Upper lobe of left lung (tissue), 6 donors: Measurements from ENCODE around the gene SIGLEC9. TPM values are rescaled to one million over a fixed set of nuclear protein-coding genes. Genes with fewer than 3 reads are reported as not detected.

Source experiments
- ATAC-seq, 2 donors: fragments of 200-7000 bp; cut with Tn5 transposase; one replicate each; pipeline ENCODE4 v1.9.1; 2022; ENCODE audit warnings: mild to moderate bottlenecking in 2 of 2, moderate library complexity in 2 of 2; ENCODE audit not compliant: low FRiP score in 2 of 2
- DNase-seq, 2 donors: peaks; one replicate each; pipeline ENCODE4 v3.0.0-alpha.2; 2019 to 2020
- H3K27ac ChIP-seq, 4 donors: fragments of 200-600 bp; sonication (generic); one replicate each; pipeline ENCODE4 v1.5.1; 2016 to 2019
- H3K27me3 ChIP-seq, 4 donors: fragments of 200-600 bp; sonication (generic); one replicate each; pipeline ENCODE4 v1.5.1; 2017 to 2019
- H3K36me3 ChIP-seq, 4 donors: fragments of 200-600 bp; sonication (generic); one replicate each; pipeline ENCODE4 v1.5.1; 2016 to 2019
- H3K4me1 ChIP-seq, 4 donors: fragments of 200-600 bp; sonication (generic); one replicate each; pipeline ENCODE4 v1.5.1; 2018 to 2019
- H3K4me3 ChIP-seq, 4 donors: fragments of 200-600 bp; sonication (generic); one replicate each; pipeline ENCODE4 v1.5.1; 2017 to 2019; ENCODE audit warnings: mild to moderate bottlenecking in 2 of 4, moderate library complexity in 1 of 4
- H3K9me3 ChIP-seq, 4 donors: fragments of 200-600 bp; sonication (generic); one replicate each; pipeline ENCODE4 v1.5.1; 2018 to 2019
- CTCF ChIP-seq, 6 experiments: fragments of 450-650 bp in 4 of 6; fragments of 200-600 bp in 2 of 6; sonication (generic) in 2 of 6; IDR thresholded peaks; one replicate each; pipeline ENCODE4 v1.5.1; 2016 to 2019; ENCODE audit warnings: antibody characterized with exemption in 6 of 6
- EP300 ChIP-seq, 4 donors: sonication (generic); formaldehyde crosslinking; IDR thresholded peaks; one replicate each; pipeline ENCODE4 v1.5.1; 2017; ENCODE audit warnings: antibody characterized with exemption in 4 of 4, control low read depth in 2 of 4
- POLR2A ChIP-seq, 4 donors: fragments of 450-650 bp; IDR thresholded peaks; one replicate each; pipeline ENCODE4 v1.5.1; 2016 to 2017; ENCODE audit warnings: antibody characterized with exemption in 4 of 4, mild to moderate bottlenecking in 2 of 4
- POLR2AphosphoS5 ChIP-seq, 2 donors: sonication (generic); formaldehyde crosslinking; IDR thresholded peaks; one replicate each; pipeline ENCODE4 v1.5.1; 2017; ENCODE audit warnings: antibody characterized with exemption in 2 of 2
- WGBS, 2 donors: methylation state at CpG; one replicate each; pipeline ENCODE4 v1.1.5; 2017 to 2018; 5-methylcytosine and 5-hydroxymethylcytosine counted together
- total RNA-seq, 6 donors: library from RNA; depleted of rRNA in 4 of 6; stranded (reverse); fragments of >200 nt in 4 of 6; gene quantifications; one replicate each; pipeline versions ENCODE4 v1.1.0 to v1.2.1, GENCODE V29; 2016 to 2021
- donor health status: DM: no; HTN: no; CAD: no; lungs with moderate emphysema.
- donor health status: DM: no; HTN: yes; CAD: no; lungs with severe emphysema.

SIGLEC9 gene
- total RNA-seq, 6 donors from 2014 or later, result 6.8 to 47.1 (median 24.6) TPM

- Histone ChIP-seq H3K36me3 (no peaks in the 10 kb centered on the region), H3K27ac (peak overlapping the region; percentile 53 to 81 (median 76)), H3K9me3 (no peaks in the 10 kb centered on the region), H3K4me1 (peaks cover 25 to 52% (median 44%) of the 10 kb centered on the region in 4 donors), H3K27me3 (no peaks in the 10 kb centered on the region), H3K4me3 (no peak overlapping the region)
- DNase-seq, result no peak
- no peak for ATAC-seq
- TF ChIP-seq EP300 (IDR thresholded peaks at IDR 0.05) (no peak), CTCF (IDR thresholded peaks at IDR 0.05) (no peak), POLR2A (IDR thresholded peaks at IDR 0.05) (no peak), POLR2AphosphoS5 (IDR thresholded peaks at IDR 0.05) (no peak)
- whole genome bisulfite sequencing, 2 donors, result 85 to 88% methylated on average over 7 of the region's 7 CpGs
These were observed 3.5 kb downstream of the SIGLEC9 start for GRCh38 chr19:51128227-51128626.

- Histone ChIP-seq H3K36me3 (no peaks in the 10 kb centered on the region), H3K27ac (peak overlapping the region; percentile 53 to 81 (median 68)), H3K9me3 (no peaks in the 10 kb centered on the region), H3K4me1 (peaks cover 25 to 45% (median 41%) of the 10 kb centered on the region in 4 donors), H3K4me3 (no peak overlapping the region), H3K27me3 (no peaks in the 10 kb centered on the region)
- 96 to 100% methylated on average over 4 to 8 of the region's 8 CpGs for WGBS, 2 donors
- no peak for ATAC-seq
- no peak for TF ChIP-seq EP300 (IDR thresholded peaks at IDR 0.05)
- no peak for TF ChIP-seq POLR2A (IDR thresholded peaks at IDR 0.05)
- TF ChIP-seq POLR2AphosphoS5 (IDR thresholded peaks at IDR 0.05), result no peak
- DNase-seq, result no peak
These were observed 5.0 kb downstream of the SIGLEC9 start for GRCh38 chr19:51129716-51130115.

GRCh38 chr19:51131780-51132680 is 7.3 kb downstream of the SIGLEC9 start:
- DNase-seq, result peak in 1 of 2 donors; percentile 90
- Histone ChIP-seq H3K4me3 (peak overlapping the region in 1 of 4 donors; percentile 8), H3K9me3 (no peaks in the 10 kb centered on the region), H3K27me3 (no peaks in the 10 kb centered on the region), H3K36me3 (no peaks in the 10 kb centered on the region), H3K27ac (peak overlapping the region; percentile 73 to 83 (median 78)), H3K4me1 (peaks cover 25 to 45% (median 41%) of the 10 kb centered on the region in 4 donors)
- peak in 1 of 2 donors; percentile 79 for TF ChIP-seq POLR2AphosphoS5 (IDR thresholded peaks at IDR 0.05)
- TF ChIP-seq CTCF (IDR thresholded peaks at IDR 0.05), result peak in 3 of 6 experiments; percentile 21 to 49 (median 29)
- TF ChIP-seq EP300 (IDR thresholded peaks at IDR 0.05), result peak in 2 of 4 donors; percentile 43 to 97
- peak in 1 of 4 donors; percentile 30 for TF ChIP-seq POLR2A (IDR thresholded peaks at IDR 0.05)
- ATAC-seq, result peak; percentile 72 to 83
- 23 to 46% methylated on average over 24 of the region's 24 CpGs for WGBS, 2 donors

GRCh38 chr19:51135004-51135403 is 10.3 kb downstream of the SIGLEC9 start:
- no peaks in the 10 kb centered on the region for H3K36me3 ChIP-seq
- ATAC-seq (no peak), DNase-seq (no peak)
- H3K4me3 ChIP-seq, result no peak overlapping the region
- WGBS, 2 donors, result 65 to 69% methylated on average over 5 of the region's 5 CpGs
- no peak overlapping the region for H3K27ac ChIP-seq
- no peaks in the 10 kb centered on the region for H3K27me3 ChIP-seq
- no peaks in the 10 kb centered on the region for H3K9me3 ChIP-seq
- peaks cover 14 to 37% (median 31%) of the 10 kb centered on the region in 4 donors for H3K4me1 ChIP-seq
- TF ChIP-seq POLR2AphosphoS5 (IDR thresholded peaks at IDR 0.05) (no peak), CTCF (IDR thresholded peaks at IDR 0.05) (no peak), EP300 (IDR thresholded peaks at IDR 0.05) (no peak), POLR2A (IDR thresholded peaks at IDR 0.05) (no peak)

- peak in 1 of 2 donors; percentile 21 for DNase-seq
- Histone ChIP-seq H3K36me3 (no peaks in the 10 kb centered on the region), H3K9me3 (no peaks in the 10 kb centered on the region), H3K27ac (peak overlapping the region; percentile 78 to 89 (median 80)), H3K4me3 (no peak overlapping the region), H3K27me3 (no peaks in the 10 kb centered on the region), H3K4me1 (peaks cover 11 to 30% (median 21%) of the 10 kb centered on the region in 4 donors)
- TF ChIP-seq POLR2A (IDR thresholded peaks at IDR 0.05) (no peak), CTCF (IDR thresholded peaks at IDR 0.05) (no peak), POLR2AphosphoS5 (IDR thresholded peaks at IDR 0.05) (no peak), EP300 (IDR thresholded peaks at IDR 0.05) (no peak)
- ATAC-seq, result no peak
- 75 to 81% methylated on average over 8 of the region's 8 CpGs for WGBS, 2 donors
These were observed 11.5 kb downstream of the SIGLEC9 start for GRCh38 chr19:51135986-51136762.
